HL-60 (cell line): ENCODE measurements around the gene PSMB5.
A peak's percentile ranks its signal among the peaks of the same experiment; 100 is the strongest.

Source experiments
- DNase-seq, 2 experiments: peaks; one replicate each; pipeline ENCODE4 v3.0.0-alpha.2; 2010 to 2020; ENCODE audit warnings: low read depth in 1 of 2, low spot score in 1 of 2
- H3K27ac ChIP-seq: fragments of 250-450 bp; sonication (Bioruptor Pico); replicated peaks from 2 replicates; pipeline ENCODE4 v1.5.1; 2020; ENCODE audit warnings: mild to moderate bottlenecking, moderate library complexity
- H3K27me3 ChIP-seq: fragments of 250-450 bp; sonication (Bioruptor Pico); 2 replicates; pipeline ENCODE4 v1.5.1; 2021; ENCODE audit warnings: mild to moderate bottlenecking, moderate library complexity; ENCODE audit not compliant: insufficient read depth, poor library complexity, severe bottlenecking
- H3K4me3 ChIP-seq: replicated peaks from 2 replicates; pipeline ENCODE4 v1.5.1; 2011; ENCODE audit warnings: mild to moderate bottlenecking, control low read depth, low read length; ENCODE audit not compliant: insufficient read depth
- CTCF ChIP-seq: IDR thresholded peaks from one replicate; pipeline ENCODE4 v1.5.1; 2011; ENCODE audit warnings: low read length, control low read depth, inconsistent platforms; ENCODE audit not compliant: insufficient read depth
- GABPA ChIP-seq: IDR thresholded peaks from 2 replicates; pipeline ENCODE4 v1.6.1; 2012; ENCODE audit warnings: low read depth
- POLR2AphosphoS5 ChIP-seq: IDR thresholded peaks from 2 replicates; pipeline ENCODE4 v1.6.1; 2012; ENCODE audit warnings: low read depth
- SPI1 ChIP-seq: IDR thresholded peaks from 2 replicates; pipeline ENCODE4 v1.6.1; 2012; ENCODE audit warnings: low read depth, mild to moderate bottlenecking, borderline replicate concordance
- TF ChIP-seq, protein P1 (sequence below): IDR thresholded peaks from 2 replicates; pipeline ENCODE4 v1.6.1; 2012; ENCODE audit warnings: low read depth; ENCODE audit not compliant: insufficient replicate concordance

The PSMB5 gene

DNA sequence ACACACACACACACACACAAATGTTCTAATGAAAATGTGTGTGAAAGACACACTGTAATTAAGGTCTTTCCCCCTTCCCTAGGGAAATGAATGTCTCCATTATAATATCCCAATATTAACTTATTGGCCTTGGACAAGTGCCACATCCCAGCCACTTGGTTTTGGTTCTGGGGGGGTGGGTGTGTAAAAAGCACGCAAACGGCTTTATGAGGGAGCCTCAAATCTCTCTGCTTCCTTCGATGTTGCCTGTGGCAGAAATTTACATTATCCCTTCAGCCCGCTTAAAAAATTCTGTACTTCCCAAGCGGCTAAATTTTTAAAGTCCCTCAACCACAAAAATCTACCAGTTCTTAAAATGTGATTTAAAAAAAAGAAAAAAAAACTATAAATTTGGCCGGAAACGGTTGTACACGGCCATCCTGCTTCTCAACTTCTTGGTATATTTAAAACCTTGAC lies 25.2 kb downstream of the PSMB5 start:
- H3K4me3 ChIP-seq, result peak overlapping the region; percentile 34
- H3K27ac ChIP-seq, result peak overlapping the region; percentile 95
- peak in 1 of 2 experiments; percentile 28 for DNase-seq

GRCh38 chr14:23008831-23009230 lies 25.9 kb downstream of the PSMB5 start:
- TF ChIP-seq POLR2AphosphoS5, result no peak
- TF ChIP-seq SPI1, result peak; percentile 33; the same call in 1 of the 2 replicates
- DNase-seq, result peak in 1 of 2 experiments; percentile 24

More for the DNA sequence above, 25.2 kb downstream of the PSMB5 start:
- TF ChIP-seq GABPA, result no peak
- TF ChIP-seq POLR2AphosphoS5, result no peak
- TF ChIP-seq, protein P1, sequence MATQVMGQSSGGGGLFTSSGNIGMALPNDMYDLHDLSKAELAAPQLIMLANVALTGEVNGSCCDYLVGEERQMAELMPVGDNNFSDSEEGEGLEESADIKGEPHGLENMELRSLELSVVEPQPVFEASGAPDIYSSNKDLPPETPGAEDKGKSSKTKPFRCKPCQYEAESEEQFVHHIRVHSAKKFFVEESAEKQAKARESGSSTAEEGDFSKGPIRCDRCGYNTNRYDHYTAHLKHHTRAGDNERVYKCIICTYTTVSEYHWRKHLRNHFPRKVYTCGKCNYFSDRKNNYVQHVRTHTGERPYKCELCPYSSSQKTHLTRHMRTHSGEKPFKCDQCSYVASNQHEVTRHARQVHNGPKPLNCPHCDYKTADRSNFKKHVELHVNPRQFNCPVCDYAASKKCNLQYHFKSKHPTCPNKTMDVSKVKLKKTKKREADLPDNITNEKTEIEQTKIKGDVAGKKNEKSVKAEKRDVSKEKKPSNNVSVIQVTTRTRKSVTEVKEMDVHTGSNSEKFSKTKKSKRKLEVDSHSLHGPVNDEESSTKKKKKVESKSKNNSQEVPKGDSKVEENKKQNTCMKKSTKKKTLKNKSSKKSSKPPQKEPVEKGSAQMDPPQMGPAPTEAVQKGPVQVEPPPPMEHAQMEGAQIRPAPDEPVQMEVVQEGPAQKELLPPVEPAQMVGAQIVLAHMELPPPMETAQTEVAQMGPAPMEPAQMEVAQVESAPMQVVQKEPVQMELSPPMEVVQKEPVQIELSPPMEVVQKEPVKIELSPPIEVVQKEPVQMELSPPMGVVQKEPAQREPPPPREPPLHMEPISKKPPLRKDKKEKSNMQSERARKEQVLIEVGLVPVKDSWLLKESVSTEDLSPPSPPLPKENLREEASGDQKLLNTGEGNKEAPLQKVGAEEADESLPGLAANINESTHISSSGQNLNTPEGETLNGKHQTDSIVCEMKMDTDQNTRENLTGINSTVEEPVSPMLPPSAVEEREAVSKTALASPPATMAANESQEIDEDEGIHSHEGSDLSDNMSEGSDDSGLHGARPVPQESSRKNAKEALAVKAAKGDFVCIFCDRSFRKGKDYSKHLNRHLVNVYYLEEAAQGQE, result no peak
- TF ChIP-seq SPI1, result no peak
- no peak for TF ChIP-seq CTCF
- no peaks in the 10 kb centered on the region for H3K27me3 ChIP-seq

GRCh38 chr14:23006544-23007419 lies 27.9 kb downstream of the PSMB5 start:
- H3K4me3 ChIP-seq, result peak overlapping the region; percentile 57
- peak; percentile 93 to 99 for DNase-seq

More at GRCh38 chr14:23008831-23009230, 25.9 kb downstream of the PSMB5 start:
- H3K27ac ChIP-seq, result peak overlapping the region; percentile 95
- no peaks in the 10 kb centered on the region for H3K27me3 ChIP-seq
- H3K4me3 ChIP-seq, result no peak overlapping the region

More at GRCh38 chr14:23006544-23007419, 27.9 kb downstream of the PSMB5 start:
- peak overlapping the region; percentile 89 for H3K27ac ChIP-seq
- H3K27me3 ChIP-seq, result no peaks in the 10 kb centered on the region
- TF ChIP-seq, protein P1, result peak; percentile 75
- TF ChIP-seq CTCF, result peak; percentile 15
- no peak for TF ChIP-seq GABPA
- TF ChIP-seq SPI1, result no peak
- peak; percentile 96 for TF ChIP-seq POLR2AphosphoS5
